Body of pancreas (tissue), 4 donors: ENCODE data around the gene PIGM.

Experiments used
- POLR2A ChIP-seq, 3 donors: fragments of 450-650 bp; IDR thresholded peaks; one replicate each; pipeline ENCODE4 v1.6.1; 2016; ENCODE audit warnings: antibody characterized with exemption in 3 of 3, mild to moderate bottlenecking in 2 of 3
- TF ChIP-seq, protein P1 (sequence below), 7 experiments: fragments of 450-650 bp in 4 of 7; fragments of 200-600 bp in 3 of 7; sonication (generic) in 3 of 7; IDR thresholded peaks; one replicate each; pipeline ENCODE4 v1.5.1; 2016 to 2019; ENCODE audit warnings: antibody characterized with exemption in 7 of 7

DNA sequence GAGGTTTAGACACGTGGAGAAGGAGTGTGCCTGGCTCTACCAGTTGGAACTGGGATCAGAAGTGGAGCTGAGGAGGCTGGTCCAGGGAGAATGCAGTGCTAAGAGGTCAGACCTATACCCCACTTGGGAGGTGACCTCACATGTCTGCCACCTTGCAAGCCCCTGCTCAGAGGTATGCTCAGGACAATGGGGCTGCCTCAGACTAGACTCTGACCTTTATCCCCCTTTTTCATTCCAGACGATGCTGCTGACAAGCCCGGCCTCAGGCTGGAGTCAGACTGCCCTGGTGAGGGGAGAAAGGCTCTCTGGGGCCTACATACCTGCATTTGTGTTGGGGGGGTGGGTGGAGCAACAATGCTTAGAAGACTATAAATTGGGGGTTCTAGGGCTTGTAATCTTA lies 33.0 kb upstream of the PIGM start:
- TF ChIP-seq, protein P1, sequence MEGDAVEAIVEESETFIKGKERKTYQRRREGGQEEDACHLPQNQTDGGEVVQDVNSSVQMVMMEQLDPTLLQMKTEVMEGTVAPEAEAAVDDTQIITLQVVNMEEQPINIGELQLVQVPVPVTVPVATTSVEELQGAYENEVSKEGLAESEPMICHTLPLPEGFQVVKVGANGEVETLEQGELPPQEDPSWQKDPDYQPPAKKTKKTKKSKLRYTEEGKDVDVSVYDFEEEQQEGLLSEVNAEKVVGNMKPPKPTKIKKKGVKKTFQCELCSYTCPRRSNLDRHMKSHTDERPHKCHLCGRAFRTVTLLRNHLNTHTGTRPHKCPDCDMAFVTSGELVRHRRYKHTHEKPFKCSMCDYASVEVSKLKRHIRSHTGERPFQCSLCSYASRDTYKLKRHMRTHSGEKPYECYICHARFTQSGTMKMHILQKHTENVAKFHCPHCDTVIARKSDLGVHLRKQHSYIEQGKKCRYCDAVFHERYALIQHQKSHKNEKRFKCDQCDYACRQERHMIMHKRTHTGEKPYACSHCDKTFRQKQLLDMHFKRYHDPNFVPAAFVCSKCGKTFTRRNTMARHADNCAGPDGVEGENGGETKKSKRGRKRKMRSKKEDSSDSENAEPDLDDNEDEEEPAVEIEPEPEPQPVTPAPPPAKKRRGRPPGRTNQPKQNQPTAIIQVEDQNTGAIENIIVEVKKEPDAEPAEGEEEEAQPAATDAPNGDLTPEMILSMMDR (IDR thresholded peaks at IDR 0.05): no peak
- TF ChIP-seq POLR2A (IDR thresholded peaks at IDR 0.05): no peak
